KBM-7 (cell line): ENCODE data around the gene GIMAP1.

Experiments
- DNase-seq: peaks from one replicate; pipeline ENCODE4 v3.0.0-alpha.2; 2015
- in situ Hi-C: fragments of 300-500 bp; cut with MboI; formaldehyde crosslinking; loops from 2 replicates; pipeline ENCODE4 v1.14.3; 2020; ENCODE audit warnings: low sequenced_read_pairs, low pct_unique_long_range_greater_than_20kb, mixed read lengths

Gene GIMAP1

DNA sequence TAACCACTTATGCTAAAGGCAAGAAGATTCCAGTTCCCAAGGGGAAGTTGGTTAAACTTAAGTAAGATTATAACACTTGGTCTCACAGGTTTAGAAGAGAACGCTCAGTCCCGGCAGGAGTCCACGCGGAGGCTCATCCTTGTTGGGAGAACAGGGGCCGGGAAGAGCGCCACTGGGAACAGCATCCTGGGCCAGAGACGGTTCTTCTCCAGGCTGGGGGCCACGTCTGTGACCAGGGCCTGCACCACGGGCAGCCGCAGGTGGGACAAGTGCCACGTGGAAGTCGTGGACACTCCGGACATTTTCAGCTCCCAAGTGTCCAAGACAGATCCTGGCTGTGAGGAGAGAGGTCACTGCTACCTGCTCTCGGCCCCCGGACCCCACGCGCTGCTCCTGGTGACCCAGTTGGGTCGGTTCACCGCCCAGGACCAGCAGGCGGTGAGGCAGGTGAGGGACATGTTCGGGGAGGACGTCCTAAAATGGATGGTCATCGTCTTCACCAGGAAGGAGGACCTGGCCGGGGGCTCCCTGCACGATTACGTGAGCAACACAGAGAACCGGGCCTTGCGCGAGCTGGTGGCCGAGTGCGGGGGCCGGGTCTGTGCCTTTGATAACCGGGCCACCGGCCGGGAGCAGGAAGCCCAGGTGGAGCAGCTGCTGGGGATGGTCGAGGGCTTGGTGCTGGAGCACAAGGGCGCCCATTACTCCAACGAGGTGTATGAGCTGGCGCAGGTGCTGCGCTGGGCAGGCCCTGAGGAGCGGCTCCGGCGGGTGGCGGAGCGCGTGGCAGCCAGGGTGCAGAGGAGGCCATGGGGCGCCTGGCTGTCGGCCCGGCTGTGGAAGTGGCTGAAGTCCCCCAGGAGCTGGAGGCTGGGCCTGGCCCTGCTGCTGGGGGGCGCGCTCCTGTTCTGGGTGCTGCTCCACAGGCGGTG lies 3.8 kb downstream of the GIMAP1 start:
- in situ Hi-C loops, result no loop called here
- no peak for DNase-seq

DNA sequence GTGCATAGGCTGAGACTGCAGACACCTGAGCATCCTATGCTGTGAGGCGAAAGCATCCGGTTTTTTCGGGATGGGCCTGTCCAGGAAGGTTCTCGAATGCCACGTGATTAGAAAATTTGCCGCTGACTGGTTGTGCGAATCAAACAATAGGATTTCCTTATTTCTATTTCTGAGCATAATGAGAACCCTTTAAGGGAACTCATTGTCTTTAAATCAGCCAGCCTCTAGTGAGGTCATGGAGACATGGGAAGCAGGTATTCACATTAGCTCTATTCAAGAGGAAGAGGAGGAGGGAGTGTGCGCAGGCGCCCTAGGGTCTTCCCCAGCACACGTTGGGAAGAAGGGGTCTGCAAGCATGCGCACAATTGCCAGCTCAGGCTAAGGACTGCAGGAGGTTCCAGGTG lies 5.6 kb downstream of the GIMAP1 start:
- no peak for DNase-seq
- in situ Hi-C loops, result no loop called here

DNA sequence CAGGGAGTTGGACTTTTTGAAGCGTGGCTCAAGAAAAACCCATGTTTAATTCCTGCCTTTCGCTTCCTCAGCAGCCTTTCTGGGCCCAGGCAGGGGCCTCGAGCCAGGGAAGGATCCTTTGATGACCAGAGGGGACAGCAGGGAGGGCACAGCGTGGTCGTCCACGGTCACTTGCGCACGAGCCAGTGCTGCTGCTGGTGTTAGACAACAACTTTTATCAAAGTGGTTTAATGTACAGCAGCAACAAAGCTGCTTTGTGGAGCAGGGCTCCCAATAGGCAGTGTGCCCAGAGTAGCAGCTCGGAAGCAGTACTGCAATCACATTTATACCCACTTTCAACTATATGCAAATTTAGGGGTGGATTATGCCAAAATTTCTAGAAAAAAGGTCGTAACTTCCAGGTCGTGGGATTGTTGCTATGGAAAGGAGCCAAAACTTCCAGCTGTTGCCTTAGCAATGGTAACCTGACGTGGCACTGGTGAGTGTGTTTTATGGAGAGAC lies 6.1 kb downstream of the GIMAP1 start:
- in situ Hi-C loops, result no loop called here
- no peak for DNase-seq

DNA sequence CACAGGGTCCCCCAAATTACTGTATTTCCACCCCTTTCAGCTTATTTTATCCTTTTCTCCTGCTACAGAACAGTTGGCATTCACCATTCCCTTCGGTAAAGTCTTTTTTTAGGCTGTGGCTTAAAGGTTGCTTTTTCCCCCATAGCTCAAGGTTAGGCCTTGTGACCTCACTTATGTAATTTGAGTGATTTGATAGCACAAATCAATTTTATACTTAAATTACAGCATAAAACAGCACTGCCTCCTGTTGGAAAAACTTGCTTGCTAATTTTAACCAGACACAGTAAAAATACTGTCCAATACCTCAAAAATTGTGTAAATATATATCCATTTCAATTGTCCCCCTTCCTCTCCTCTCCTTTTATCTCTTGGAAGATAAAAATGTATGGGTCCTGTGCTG lies 7.1 kb downstream of the GIMAP1 start:
- in situ Hi-C loops, result no loop called here
- no peak for DNase-seq

DNA sequence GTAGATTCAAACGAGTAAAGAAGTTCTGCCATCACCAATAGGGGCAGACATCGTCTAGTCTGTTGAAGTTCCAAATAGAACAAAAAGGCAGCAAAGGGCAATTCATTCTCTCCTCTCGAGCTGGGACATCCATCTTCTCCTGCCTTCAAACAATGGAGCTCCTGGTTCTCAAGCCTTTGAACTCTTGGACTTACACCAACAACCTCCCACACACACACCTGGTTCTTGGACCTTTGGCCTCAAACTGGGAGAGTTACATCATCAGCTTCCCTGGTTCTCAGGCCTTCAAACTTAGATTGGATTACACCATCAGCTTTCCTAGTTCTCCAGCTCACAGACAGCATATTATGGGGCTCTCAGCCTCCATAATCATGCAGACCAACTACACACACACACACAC lies 11.0 kb downstream of the GIMAP1 start:
- in situ Hi-C loops, result no loop called here

DNA sequence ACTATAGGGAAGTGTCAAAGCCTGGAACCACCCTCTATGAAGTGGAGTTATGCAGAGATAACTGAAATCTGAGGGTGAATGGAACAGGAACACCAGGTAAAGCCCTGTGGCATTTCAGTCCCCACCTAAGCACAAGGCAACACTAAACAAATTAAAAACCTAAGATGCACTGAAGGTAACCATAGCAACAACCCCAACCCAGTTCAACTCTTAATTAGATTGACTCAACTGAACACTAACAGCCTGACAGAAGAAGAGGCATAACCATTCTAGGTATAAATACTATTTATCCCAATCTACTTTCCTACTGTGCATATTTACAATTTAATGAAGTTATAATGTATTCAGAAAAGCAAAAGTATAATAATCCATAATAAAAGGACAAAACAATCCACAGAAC lies 11.6 kb downstream of the GIMAP1 start:
- no peak for DNase-seq

More for the DNA sequence above, 11.0 kb downstream of the GIMAP1 start:
- no peak for DNase-seq

DNA sequence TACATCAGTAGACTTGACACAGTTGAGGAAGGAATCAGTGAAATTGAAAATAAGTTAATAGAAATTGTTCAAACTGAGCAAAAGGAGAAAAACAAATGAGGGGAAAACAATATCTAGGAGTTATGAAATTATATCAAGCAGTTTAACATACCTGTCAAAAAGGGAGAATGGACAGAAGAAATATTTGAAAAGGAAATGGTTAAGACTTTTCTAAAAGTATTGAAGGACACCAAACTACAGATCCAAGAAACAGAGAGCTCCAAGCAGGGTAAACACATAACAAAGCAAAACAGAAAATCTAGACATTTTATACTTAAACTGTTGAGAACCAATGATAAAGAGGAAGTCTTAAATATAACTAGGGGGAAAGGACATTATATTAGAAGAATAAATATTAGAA lies 12.2 kb downstream of the GIMAP1 start:
- in situ Hi-C loops, result no loop called here

More for the DNA sequence above, 11.6 kb downstream of the GIMAP1 start:
- in situ Hi-C loops, result no loop called here

GRCh38 chr7:150731916-150732315 lies 15.5 kb downstream of the GIMAP1 start:
- in situ Hi-C loops, result no loop called here

More for the DNA sequence above, 12.2 kb downstream of the GIMAP1 start:
- no peak for DNase-seq

DNA sequence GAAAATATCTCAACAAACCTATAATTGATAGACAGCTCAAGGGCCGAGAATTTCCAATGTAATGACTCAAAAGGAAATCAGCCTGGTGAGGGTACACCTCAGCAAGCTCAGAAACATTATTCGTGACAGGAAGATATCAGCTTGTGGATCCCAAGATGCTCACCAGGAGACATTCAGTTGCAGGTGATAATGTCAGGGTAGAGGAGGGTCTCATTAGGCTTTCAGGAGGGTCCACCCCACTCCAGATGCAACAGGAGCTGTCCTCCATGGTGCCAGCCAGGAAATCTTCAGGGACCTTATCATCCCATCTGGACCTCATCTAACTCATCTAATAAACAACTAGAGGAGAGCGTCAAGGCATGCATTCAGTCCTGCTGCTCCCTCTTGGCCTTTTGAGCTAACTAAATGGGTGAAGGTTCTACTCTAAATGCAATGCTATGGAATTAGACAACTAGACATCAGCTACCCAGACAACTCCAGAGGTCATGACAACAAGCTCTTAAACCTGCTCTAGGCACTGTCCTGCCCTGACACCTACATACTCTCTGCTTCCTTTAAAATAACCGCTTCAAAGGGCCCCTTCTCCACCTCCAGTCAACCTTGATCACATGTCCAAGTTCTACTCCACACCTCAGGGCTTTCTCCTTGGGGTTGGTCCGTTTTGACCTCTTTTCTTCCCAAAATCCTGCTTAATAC lies 16.5 kb downstream of the GIMAP1 start:
- DNase-seq, result no peak
- in situ Hi-C loops, result no loop called here

More at GRCh38 chr7:150731916-150732315, 15.5 kb downstream of the GIMAP1 start:
- no peak for DNase-seq

- in situ Hi-C loops, result no loop called here
- no peak for DNase-seq
These were observed 17.2 kb downstream of the GIMAP1 start for GRCh38 chr7:150733482-150734095.

- in situ Hi-C loops, result no loop called here
- no peak for DNase-seq
These were observed 17.8 kb downstream of the GIMAP1 start for GRCh38 chr7:150734254-150734653.

- no peak for DNase-seq
- in situ Hi-C loops, result no loop called here
These were observed 19.4 kb downstream of the GIMAP1 start for GRCh38 chr7:150735596-150736358.

DNA sequence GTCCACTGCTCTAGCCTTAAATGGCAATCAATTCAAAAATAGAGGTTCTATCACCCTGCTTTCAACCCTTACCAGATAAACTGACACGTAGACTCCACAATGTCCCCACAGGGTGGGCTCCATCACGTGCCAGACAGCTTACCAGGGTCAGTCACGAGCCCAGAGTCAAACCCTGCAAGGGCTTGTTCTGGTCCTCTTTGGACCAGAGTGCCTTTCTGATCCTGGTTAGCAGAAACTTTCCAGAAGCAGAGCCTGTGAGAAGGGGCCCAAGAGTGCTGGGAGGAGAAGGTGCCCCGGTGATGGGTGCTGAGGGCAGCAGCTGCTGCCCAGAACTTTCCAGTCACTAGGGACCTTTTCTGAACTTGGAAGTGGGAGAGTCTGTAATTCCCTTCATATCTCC lies 20.5 kb downstream of the GIMAP1 start:
- DNase-seq, result no peak
- in situ Hi-C loops, result no loop called here

GRCh38 chr7:150737265-150738055 lies 21.0 kb downstream of the GIMAP1 start, which contains the start of gene GIMAP5:
Gene GIMAP5 (plus strand): TSS chr7:150737418. CDS start chr7:150740885, 3,467 bp downstream.
- in situ Hi-C loops, result no loop called here
- peak; percentile 45 for DNase-seq

DNA sequence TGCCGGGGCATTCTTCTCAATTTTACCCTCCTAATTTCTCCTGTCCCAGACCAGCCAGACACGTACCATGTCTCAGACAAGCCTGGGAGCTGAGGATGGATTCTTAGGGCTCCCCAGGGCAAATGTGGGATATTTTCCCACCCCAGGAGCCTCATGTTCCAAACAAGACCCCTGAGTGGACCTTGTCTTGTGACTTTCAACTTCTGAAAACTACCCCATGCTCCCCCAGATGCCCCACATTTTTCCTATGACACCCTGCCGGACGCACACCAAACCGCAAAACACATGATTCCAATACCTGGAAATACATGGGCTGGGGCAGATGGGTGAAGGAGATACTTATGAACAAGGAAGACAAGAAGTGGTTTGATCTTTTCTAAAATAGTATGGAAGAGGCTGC lies 21.7 kb downstream of the GIMAP1 start:
- peak; percentile 70 for DNase-seq
- in situ Hi-C loops, result no loop called here

GRCh38 chr7:150738591-150739001 lies 22.2 kb downstream of the GIMAP1 start:
- in situ Hi-C loops, result no loop called here
- no peak for DNase-seq

- in situ Hi-C loops, result no loop called here
- DNase-seq, result no peak
These were observed 22.6 kb downstream of the GIMAP1 start for GRCh38 chr7:150739033-150739432.

DNA sequence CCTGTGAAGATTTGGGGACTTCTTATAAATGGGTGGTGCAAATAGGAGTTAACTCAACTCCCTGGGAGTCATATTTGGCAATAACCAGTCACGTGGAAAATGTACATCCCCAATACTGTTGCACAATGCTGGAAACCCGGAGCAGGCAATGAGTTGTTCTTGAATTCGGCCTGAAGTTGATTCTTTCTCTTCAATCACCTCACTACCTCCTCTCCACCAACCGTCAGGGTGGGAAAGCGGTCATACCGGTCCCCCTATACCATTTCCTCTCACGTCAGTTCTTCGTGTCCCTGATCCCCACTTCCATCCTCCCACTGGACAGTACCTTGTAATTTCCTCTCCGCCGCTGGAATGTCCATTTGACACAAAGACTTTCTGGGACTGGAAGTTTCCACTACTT lies 23.6 kb downstream of the GIMAP1 start:
- in situ Hi-C loops, result no loop called here
- DNase-seq, result no peak
